Neural progenitor cell (in vitro differentiated cells): Measurements from ENCODE around the gene NLRP3.

Source experiments
- EZH2phosphoT487 ChIP-seq: fragments of 200-600 bp; sonication (generic); IDR thresholded peaks from 2 replicates; pipeline ENCODE4 v1.6.1; 2017; ENCODE audit warnings: antibody characterized with exemption
- TF ChIP-seq, protein P1 (sequence below): fragments of 200-600 bp; sonication (generic); IDR thresholded peaks from 2 replicates; pipeline ENCODE4 v1.5.1; 2017; ENCODE audit warnings: antibody characterized with exemption, mild to moderate bottlenecking

- no peak for TF ChIP-seq EZH2phosphoT487
- TF ChIP-seq, protein P1, sequence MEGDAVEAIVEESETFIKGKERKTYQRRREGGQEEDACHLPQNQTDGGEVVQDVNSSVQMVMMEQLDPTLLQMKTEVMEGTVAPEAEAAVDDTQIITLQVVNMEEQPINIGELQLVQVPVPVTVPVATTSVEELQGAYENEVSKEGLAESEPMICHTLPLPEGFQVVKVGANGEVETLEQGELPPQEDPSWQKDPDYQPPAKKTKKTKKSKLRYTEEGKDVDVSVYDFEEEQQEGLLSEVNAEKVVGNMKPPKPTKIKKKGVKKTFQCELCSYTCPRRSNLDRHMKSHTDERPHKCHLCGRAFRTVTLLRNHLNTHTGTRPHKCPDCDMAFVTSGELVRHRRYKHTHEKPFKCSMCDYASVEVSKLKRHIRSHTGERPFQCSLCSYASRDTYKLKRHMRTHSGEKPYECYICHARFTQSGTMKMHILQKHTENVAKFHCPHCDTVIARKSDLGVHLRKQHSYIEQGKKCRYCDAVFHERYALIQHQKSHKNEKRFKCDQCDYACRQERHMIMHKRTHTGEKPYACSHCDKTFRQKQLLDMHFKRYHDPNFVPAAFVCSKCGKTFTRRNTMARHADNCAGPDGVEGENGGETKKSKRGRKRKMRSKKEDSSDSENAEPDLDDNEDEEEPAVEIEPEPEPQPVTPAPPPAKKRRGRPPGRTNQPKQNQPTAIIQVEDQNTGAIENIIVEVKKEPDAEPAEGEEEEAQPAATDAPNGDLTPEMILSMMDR: no peak
Observed at GRCh38 chr1:247482747-247483146, 66.8 kb downstream of the NLRP3 start.
